Activated CD4-positive, alpha-beta T cell treated with anti-CD3 and anti-CD28 coated beads, Interleukin-2, amount 10 ng/mL, durations not matched to agents 7 days and 5 days (primary cell): ENCODE results near the gene KCNK17. TPM values are rescaled to one million over a fixed set of nuclear protein-coding genes. Genes with fewer than 3 reads are reported as not detected.

Source experiments
- CTCF ChIA-PET: fragments of 350-600 bp; sonication (Branson Sonifier 250); formaldehyde crosslinking; loops from one replicate; lab custom pipeline; 2021; ENCODE audit warnings: antibody characterized with exemption; lab: Charles Lee
- POLR2A ChIA-PET: fragments of 350-600 bp; sonication (Branson Sonifier 250); formaldehyde crosslinking; loops from one replicate; lab custom pipeline; 2021; ENCODE audit warnings: antibody characterized with exemption; lab: Charles Lee
- DNase-seq: peaks from one replicate; pipeline ENCODE4 v3.0.0-alpha.2; 2020
- H3K27ac Mint-ChIP-seq: one replicate; pipeline ENCODE4 v1.8.0; 2021; ENCODE audit warnings: mild to moderate bottlenecking, moderate library complexity, mixed read lengths
- H3K27me3 Mint-ChIP-seq: one replicate; pipeline ENCODE4 v1.8.0; 2021; ENCODE audit warnings: mixed read lengths
- H3K36me3 Mint-ChIP-seq: one replicate; pipeline ENCODE4 v1.8.0; 2021; ENCODE audit warnings: low read depth, mixed read lengths
- H3K4me1 Mint-ChIP-seq: one replicate; pipeline ENCODE4 v1.8.0; 2021; ENCODE audit warnings: mixed read lengths
- H3K4me3 Mint-ChIP-seq: one replicate; pipeline ENCODE4 v1.8.0; 2021; ENCODE audit warnings: mild to moderate bottlenecking, moderate library complexity, mixed read lengths
- H3K9me3 Mint-ChIP-seq: one replicate; pipeline ENCODE4 v1.8.0; 2021; ENCODE audit warnings: mixed read lengths
- total RNA-seq, 2 experiments: library from RNA; stranded (reverse); gene quantifications; one replicate each; pipeline ENCODE4 v1.2.3, GENCODE V29; 2021

KCNK17 gene
- total RNA-seq, 2 experiments from 2014 or later: not detected

DNA sequence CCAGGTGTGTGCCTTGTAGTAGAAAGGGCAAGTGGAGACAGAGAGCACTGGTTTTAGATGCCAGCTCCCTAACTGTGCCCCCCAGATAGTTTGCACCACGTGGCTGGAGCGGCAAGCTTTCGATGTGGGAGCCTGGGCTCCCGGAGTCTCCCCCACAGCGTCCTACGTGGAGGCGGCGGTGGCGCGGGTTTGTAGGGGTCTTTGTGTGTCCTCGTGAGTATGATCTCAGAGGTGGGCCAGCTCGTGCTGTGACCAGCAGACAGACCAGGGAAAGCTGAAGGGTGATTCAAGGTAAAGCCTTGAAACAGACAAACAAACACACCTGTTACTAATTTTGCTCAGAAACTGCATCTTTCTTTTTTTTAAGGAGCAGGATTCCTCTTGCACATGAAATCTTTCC lies 13.8 kb upstream of the KCNK17 start:
- Mint-ChIP-seq H3K27me3 (peaks cover 13% of the 10 kb centered on the region), H3K4me3 (no peak overlapping the region), H3K9me3 (no peaks in the 10 kb centered on the region), H3K4me1 (no peaks in the 10 kb centered on the region), H3K27ac (no peak overlapping the region), H3K36me3 (no peaks in the 10 kb centered on the region)
- no peak for DNase-seq
- CTCF ChIA-PET: no interaction called here
- POLR2A ChIA-PET: interaction anchor here (0.5 kb wide), 1 partner anchor 625 kb away, joined by 5 read pairs; no protein-coding TSS in a partner anchor

- H3K4me3 Mint-ChIP-seq: no peak overlapping the region
- DNase-seq: no peak
- ChIA-PET CTCF (interaction anchor here (0.7 kb wide), 1 partner anchor 9 kb away, joined by 3 read pairs; no protein-coding TSS in a partner anchor), POLR2A (interaction anchor here (0.5 kb wide), 1 partner anchor 624 kb away, joined by 5 read pairs; no protein-coding TSS in a partner anchor)
- H3K4me1 Mint-ChIP-seq: no peaks in the 10 kb centered on the region
- no peaks in the 10 kb centered on the region for H3K36me3 Mint-ChIP-seq
- H3K9me3 Mint-ChIP-seq: no peaks in the 10 kb centered on the region
- no peak overlapping the region for H3K27ac Mint-ChIP-seq
- H3K27me3 Mint-ChIP-seq: peaks cover 8% of the 10 kb centered on the region
Observed at GRCh38 chr6:39327507-39327906, 13.3 kb upstream of the KCNK17 start.

- ChIA-PET POLR2A (no interaction called here), CTCF (no interaction called here)
Observed at GRCh38 chr6:39322306-39322850, 8.2 kb upstream of the KCNK17 start, which contains the start of gene KCNK16. Gene KCNK16 (minus strand): TSS chr6:39322702. CDS start chr6:39322540, 162 bp downstream.

GRCh38 chr6:39321761-39322160 lies 7.5 kb upstream of the KCNK17 start:
- Mint-ChIP-seq H3K36me3 (no peaks in the 10 kb centered on the region), H3K27ac (no peak overlapping the region), H3K4me1 (no peaks in the 10 kb centered on the region), H3K27me3 (peaks cover 8% of the 10 kb centered on the region), H3K4me3 (no peak overlapping the region), H3K9me3 (no peaks in the 10 kb centered on the region)
- POLR2A ChIA-PET: no interaction called here
- CTCF ChIA-PET: no interaction called here
- no peak for DNase-seq

More at GRCh38 chr6:39322306-39322850, 8.2 kb upstream of the KCNK17 start, which contains the start of gene KCNK16:
- Mint-ChIP-seq H3K36me3 (no peaks in the 10 kb centered on the region), H3K9me3 (no peaks in the 10 kb centered on the region), H3K27ac (no peak within 1 kb of the TSS), H3K4me3 (no peak within 1 kb of the TSS), H3K4me1 (no peaks in the 10 kb centered on the region), H3K27me3 (peaks cover 4% of the 10 kb centered on the region)
- DNase-seq: no peak

DNA sequence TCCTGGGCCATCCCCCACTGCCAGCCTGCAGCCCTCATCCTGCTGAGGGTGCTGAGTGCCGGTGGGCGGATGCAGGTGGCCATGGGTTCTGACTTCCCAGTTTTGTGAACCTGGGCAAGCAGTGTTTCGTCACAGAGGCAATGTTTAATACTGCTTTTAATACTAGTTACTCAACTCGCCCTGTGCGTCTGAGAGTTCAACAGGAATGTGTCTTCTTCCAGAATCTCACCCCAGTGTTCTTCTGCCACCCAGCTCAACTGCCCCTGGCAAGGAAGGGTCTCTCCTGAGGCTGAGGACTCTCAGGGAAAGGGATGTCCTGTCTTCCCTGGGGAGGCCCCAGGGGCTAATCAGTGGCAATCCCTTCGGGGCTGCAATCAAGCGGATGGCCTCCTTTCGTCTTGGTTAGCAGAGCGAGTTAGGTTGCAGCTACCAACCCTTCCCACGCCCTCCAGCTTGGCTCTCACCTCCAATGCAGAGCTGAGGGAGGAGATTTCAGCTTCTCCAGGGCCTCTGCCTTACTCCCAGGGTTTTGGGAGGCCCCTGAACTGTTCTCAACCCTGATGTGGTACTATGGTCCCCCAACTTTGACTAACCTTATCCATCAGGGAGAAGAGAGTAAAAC lies 6.3 kb upstream of the KCNK17 start:
- no peak for DNase-seq

GRCh38 chr6:39319621-39320362 lies 5.6 kb upstream of the KCNK17 start:
- Mint-ChIP-seq H3K9me3 (no peaks in the 10 kb centered on the region), H3K36me3 (no peaks in the 10 kb centered on the region), H3K4me3 (no peak overlapping the region), H3K4me1 (no peaks in the 10 kb centered on the region), H3K27ac (no peak overlapping the region), H3K27me3 (peaks cover 23% of the 10 kb centered on the region)
- ChIA-PET CTCF (no interaction called here), POLR2A (no interaction called here)
- no peak for DNase-seq

More for the DNA sequence above, 6.3 kb upstream of the KCNK17 start:
- Mint-ChIP-seq H3K9me3 (no peaks in the 10 kb centered on the region), H3K36me3 (no peaks in the 10 kb centered on the region), H3K27ac (no peak overlapping the region), H3K4me1 (no peaks in the 10 kb centered on the region), H3K4me3 (no peak overlapping the region), H3K27me3 (peaks cover 18% of the 10 kb centered on the region)
- CTCF ChIA-PET: no interaction called here
- POLR2A ChIA-PET: no interaction called here

DNA sequence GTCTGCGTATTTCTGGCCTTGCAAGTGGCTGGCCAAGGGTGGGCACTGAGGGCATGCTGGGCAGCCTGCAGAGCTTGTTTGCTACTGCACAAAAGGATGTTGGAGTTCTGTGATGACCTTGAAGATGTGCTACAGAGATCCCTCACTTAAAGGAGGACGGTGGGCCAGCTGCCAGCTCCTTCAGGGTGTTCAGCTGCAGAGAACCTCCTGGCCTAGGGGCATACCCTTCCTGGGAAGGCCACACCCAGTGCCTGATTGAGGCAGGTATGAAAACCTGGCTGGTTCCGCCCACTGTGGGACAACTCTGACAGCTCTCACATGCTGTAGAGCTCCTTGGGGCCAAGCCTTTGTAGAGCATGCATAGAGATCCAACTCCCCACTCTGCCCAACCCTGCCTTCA lies 3.0 kb upstream of the KCNK17 start:
- ChIA-PET POLR2A (no interaction called here), CTCF (interaction anchor here (0.5 to 1.6 kb wide), 2 partner anchors 14 to 116 kb away, joined by 3 to 6 read pairs; no protein-coding TSS in a partner anchor)
- Mint-ChIP-seq H3K4me3 (no peak overlapping the region), H3K4me1 (no peaks in the 10 kb centered on the region), H3K27ac (no peak overlapping the region), H3K27me3 (peaks cover 40% of the 10 kb centered on the region), H3K9me3 (no peaks in the 10 kb centered on the region), H3K36me3 (no peaks in the 10 kb centered on the region)
- no peak for DNase-seq

DNA sequence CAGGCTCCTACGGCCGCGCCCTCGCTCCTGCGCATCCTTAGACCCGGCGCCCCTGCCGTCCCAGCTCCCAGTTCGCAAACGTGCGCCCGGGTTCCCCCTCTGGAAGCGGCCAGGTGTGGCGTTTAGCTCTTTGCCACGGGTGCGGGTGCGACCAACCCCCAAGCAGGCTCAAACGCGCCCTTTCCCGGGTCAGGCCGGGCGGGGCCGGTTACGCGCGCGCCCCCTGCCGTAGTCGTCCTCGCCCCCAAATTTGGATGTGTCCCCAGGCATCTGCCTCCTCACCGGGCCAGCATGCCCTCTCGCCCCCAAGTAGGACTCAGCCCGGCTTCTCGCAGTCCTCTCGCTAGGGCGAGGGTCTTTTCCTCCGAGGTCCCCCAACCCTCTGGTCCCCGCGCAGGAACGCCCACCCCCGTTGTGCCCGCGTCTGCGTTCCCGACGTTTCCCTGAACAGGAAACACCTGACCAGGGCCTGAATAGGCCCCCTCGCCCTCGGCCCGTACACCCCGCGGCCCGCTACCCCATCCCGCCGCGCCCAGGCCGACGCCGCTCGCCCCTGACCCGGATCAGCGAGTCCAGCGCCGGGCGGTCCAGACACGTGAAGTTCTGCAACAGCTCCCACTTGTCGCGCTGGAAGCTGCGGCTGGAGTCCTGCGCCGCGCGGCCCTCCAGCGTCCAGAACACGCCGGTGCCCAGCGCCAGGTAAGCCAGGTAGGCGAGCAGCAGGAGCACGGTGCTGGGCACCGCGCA lies 520 bp downstream of the KCNK17 start:
- Mint-ChIP-seq H3K9me3 (no peaks in the 10 kb centered on the region), H3K4me1 (no peaks in the 10 kb centered on the region), H3K4me3 (no peak overlapping the region), H3K27ac (no peak overlapping the region), H3K36me3 (no peaks in the 10 kb centered on the region), H3K27me3 (peaks cover 50% of the 10 kb centered on the region)
- DNase-seq: no peak
- ChIA-PET POLR2A (no interaction called here), CTCF (interaction anchor here (0.6 kb wide), 1 partner anchor 146 kb away, joined by 3 read pairs; no protein-coding TSS in a partner anchor)

- ChIA-PET CTCF (no interaction called here), POLR2A (no interaction called here)
- Mint-ChIP-seq H3K27ac (no peak overlapping the region), H3K27me3 (peaks cover 50% of the 10 kb centered on the region), H3K9me3 (no peaks in the 10 kb centered on the region), H3K36me3 (no peaks in the 10 kb centered on the region), H3K4me3 (no peak overlapping the region), H3K4me1 (no peaks in the 10 kb centered on the region)
- DNase-seq: no peak
Observed at GRCh38 chr6:39312912-39313525, 1.2 kb downstream of the KCNK17 start.

- CTCF ChIA-PET: interaction anchor here (0.7 to 2.3 kb wide), 6 partner anchors 8 to 153 kb away, joined by 3 to 8 read pairs (median 4); partner anchors contain the start of gene KCNK5
- Mint-ChIP-seq H3K4me3 (no peak overlapping the region), H3K27ac (no peak overlapping the region), H3K4me1 (no peaks in the 10 kb centered on the region), H3K36me3 (no peaks in the 10 kb centered on the region), H3K9me3 (no peaks in the 10 kb centered on the region), H3K27me3 (peaks cover 36% of the 10 kb centered on the region)
- DNase-seq: no peak
- POLR2A ChIA-PET: no interaction called here
Observed at GRCh38 chr6:39310542-39310941, 3.7 kb downstream of the KCNK17 start.

GRCh38 chr6:39309942-39310531 lies 4.2 kb downstream of the KCNK17 start:
- Mint-ChIP-seq H3K27me3 (peaks cover 33% of the 10 kb centered on the region), H3K4me3 (no peak overlapping the region), H3K9me3 (no peaks in the 10 kb centered on the region), H3K36me3 (no peaks in the 10 kb centered on the region), H3K4me1 (no peaks in the 10 kb centered on the region), H3K27ac (no peak overlapping the region)
- CTCF ChIA-PET: interaction anchor here (0.7 to 2.3 kb wide), 8 partner anchors 8 to 152 kb away, joined by 3 to 8 read pairs (median 4); partner anchors contain the start of gene KCNK5
- POLR2A ChIA-PET: interaction anchor here (0.6 kb wide), 1 partner anchor 204 kb away, joined by 5 read pairs; no protein-coding TSS in a partner anchor
- peak; percentile 65 for DNase-seq

GRCh38 chr6:39307462-39307861 lies 6.8 kb downstream of the KCNK17 start:
- Mint-ChIP-seq H3K4me1 (peaks cover 7% of the 10 kb centered on the region), H3K27ac (no peak overlapping the region), H3K27me3 (peaks cover 16% of the 10 kb centered on the region), H3K9me3 (no peaks in the 10 kb centered on the region), H3K4me3 (no peak overlapping the region), H3K36me3 (no peaks in the 10 kb centered on the region)
- no peak for DNase-seq
- POLR2A ChIA-PET: no interaction called here
- CTCF ChIA-PET: no interaction called here
